Measurements from ENCODE around the gene APLP2. TPM values are rescaled to one million over a fixed set of nuclear protein-coding genes. Genes with fewer than 3 reads are reported as not detected.

The APLP2 gene
- total RNA-seq, 3 donors from 2014 or later (not counting 1 experiment from before 2014, with no cell fraction given) = 99.8 to 119 (median 116) TPM

DNA sequence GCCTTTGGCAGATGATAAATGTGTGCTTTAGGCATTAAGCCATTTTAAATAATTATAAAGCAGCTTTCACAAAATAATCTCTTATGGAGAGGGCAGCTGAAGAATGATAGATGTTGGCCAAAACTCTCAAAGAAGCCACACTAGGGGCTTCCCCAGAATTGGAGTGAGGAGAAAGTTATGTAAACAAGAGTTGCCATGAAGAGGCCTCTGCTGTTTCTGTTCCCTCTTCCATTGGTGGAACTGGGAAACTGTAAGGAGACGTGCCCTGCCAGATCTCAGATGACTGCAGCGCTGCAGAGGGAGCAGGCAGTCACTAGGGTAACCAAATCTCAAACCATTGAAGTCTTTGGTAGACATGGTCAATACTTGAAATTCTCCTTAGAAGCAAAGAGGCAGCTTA, 19.4 kb upstream of the APLP2 start:
- Histone ChIP-seq H3K9me3 (ENCODE audit: control insufficient read depth, insufficient read depth, low read length) (no peaks in the 10 kb centered on the region), H3K4me3 (ENCODE audit: low read length) (no peak overlapping the region), H3K4me1 (ENCODE audit: control insufficient read depth, insufficient read depth, low read length) (no peaks in the 10 kb centered on the region), H3K27me3 (ENCODE audit: control insufficient read depth, insufficient read depth, low read length) (no peaks in the 10 kb centered on the region), H3K36me3 (ENCODE audit: control insufficient read depth, insufficient read depth, low read length) (no peaks in the 10 kb centered on the region), H3K27ac (ENCODE audit: low read length) (no peak overlapping the region)
- WGBS (ENCODE audit: insufficient coverage) = 89% methylated on average over 2 of the region's 2 CpGs
- H3K36me3 Mint-ChIP-seq = no peaks in the 10 kb centered on the region
- ATAC-seq (no peak), DNase-seq (no peak)
- intact Hi-C loops (cut with micrococcal nuclease) = no loop called here
- H3K4me1 Mint-ChIP-seq = no peaks in the 10 kb centered on the region
- H3K27me3 Mint-ChIP-seq (ENCODE audit: low read depth in 2 of 2) = peaks cover 0 to 11% of the 10 kb centered on the region in 2 donors
- TF ChIP-seq, protein P1, sequence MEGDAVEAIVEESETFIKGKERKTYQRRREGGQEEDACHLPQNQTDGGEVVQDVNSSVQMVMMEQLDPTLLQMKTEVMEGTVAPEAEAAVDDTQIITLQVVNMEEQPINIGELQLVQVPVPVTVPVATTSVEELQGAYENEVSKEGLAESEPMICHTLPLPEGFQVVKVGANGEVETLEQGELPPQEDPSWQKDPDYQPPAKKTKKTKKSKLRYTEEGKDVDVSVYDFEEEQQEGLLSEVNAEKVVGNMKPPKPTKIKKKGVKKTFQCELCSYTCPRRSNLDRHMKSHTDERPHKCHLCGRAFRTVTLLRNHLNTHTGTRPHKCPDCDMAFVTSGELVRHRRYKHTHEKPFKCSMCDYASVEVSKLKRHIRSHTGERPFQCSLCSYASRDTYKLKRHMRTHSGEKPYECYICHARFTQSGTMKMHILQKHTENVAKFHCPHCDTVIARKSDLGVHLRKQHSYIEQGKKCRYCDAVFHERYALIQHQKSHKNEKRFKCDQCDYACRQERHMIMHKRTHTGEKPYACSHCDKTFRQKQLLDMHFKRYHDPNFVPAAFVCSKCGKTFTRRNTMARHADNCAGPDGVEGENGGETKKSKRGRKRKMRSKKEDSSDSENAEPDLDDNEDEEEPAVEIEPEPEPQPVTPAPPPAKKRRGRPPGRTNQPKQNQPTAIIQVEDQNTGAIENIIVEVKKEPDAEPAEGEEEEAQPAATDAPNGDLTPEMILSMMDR (IDR thresholded peaks at IDR 0.05) = no peak
- no peaks in the 10 kb centered on the region for H3K9me3 Mint-ChIP-seq
- no peak overlapping the region for H3K27ac Mint-ChIP-seq
- H3K4me3 Mint-ChIP-seq = no peak overlapping the region

DNA sequence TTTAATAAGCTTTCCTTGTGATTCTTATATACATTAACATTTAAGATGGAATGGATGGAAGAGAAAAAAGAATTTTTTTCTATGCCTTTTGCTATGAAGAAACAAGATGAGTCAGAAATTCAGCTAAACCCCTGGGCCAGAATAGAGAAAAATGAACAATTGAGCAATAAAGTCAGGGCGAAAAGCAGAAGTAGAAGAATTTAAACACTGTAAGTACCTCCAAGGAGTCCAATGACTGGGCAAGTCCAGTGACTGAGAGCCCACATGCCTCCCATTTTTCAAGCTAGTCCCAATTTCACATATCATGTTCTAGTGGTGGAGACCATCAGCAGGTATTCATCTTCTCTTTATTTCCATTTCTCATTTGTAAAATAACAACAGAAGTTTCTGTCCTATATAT, 18.6 kb upstream of the APLP2 start:
- Mint-ChIP-seq H3K27ac (no peak overlapping the region), H3K4me1 (no peaks in the 10 kb centered on the region), H3K4me3 (no peak overlapping the region), H3K36me3 (no peaks in the 10 kb centered on the region), H3K27me3 (ENCODE audit: low read depth in 2 of 2) (peaks cover 0 to 11% of the 10 kb centered on the region in 2 donors), H3K9me3 (no peaks in the 10 kb centered on the region)
- intact Hi-C loops (cut with micrococcal nuclease) = no loop called here
- no peaks in the 10 kb centered on the region for H3K36me3 ChIP-seq (ENCODE audit: control insufficient read depth, insufficient read depth, low read length)
- H3K4me1 ChIP-seq (ENCODE audit: control insufficient read depth, insufficient read depth, low read length) = no peaks in the 10 kb centered on the region
- 90% methylated on average over 1 of the region's 1 CpG for WGBS (ENCODE audit: insufficient coverage)
- DNase-seq (no peak), ATAC-seq (no peak)
- H3K27ac ChIP-seq (ENCODE audit: low read length) = peak overlapping the region; percentile 11
- TF ChIP-seq, protein P1 (IDR thresholded peaks at IDR 0.05) = no peak
- no peaks in the 10 kb centered on the region for H3K9me3 ChIP-seq (ENCODE audit: control insufficient read depth, insufficient read depth, low read length)
- H3K4me3 ChIP-seq (ENCODE audit: low read length) = no peak overlapping the region
- no peaks in the 10 kb centered on the region for H3K27me3 ChIP-seq (ENCODE audit: control insufficient read depth, insufficient read depth, low read length)

DNA sequence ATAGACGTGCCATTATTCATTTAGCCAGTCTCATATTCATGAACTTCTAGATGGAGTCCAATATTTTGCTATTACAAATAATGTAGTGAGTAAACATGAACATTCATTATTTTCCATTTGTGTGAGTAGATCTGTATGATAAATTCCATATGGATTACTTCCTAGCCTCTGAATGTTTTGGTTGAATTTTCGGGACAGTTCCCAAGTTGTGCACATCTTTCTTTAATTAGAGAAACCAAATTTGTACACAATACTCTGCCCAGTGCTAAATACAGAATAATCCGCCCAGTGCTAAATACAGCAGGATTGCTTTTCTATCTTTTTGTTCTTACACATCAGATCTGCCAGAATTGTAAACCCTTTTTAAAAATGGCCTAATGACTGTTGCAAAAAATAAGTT, 17.1 kb upstream of the APLP2 start:
- ATAC-seq = no peak
- Histone ChIP-seq H3K9me3 (ENCODE audit: control insufficient read depth, insufficient read depth, low read length) (no peaks in the 10 kb centered on the region), H3K27ac (ENCODE audit: low read length) (no peak overlapping the region), H3K4me3 (ENCODE audit: low read length) (no peak overlapping the region), H3K4me1 (ENCODE audit: control insufficient read depth, insufficient read depth, low read length) (no peaks in the 10 kb centered on the region), H3K27me3 (ENCODE audit: control insufficient read depth, insufficient read depth, low read length) (no peaks in the 10 kb centered on the region), H3K36me3 (ENCODE audit: control insufficient read depth, insufficient read depth, low read length) (no peaks in the 10 kb centered on the region)
- Mint-ChIP-seq H3K27ac (no peak overlapping the region), H3K4me3 (no peak overlapping the region), H3K27me3 (ENCODE audit: low read depth in 2 of 2) (peaks cover 3 to 11% of the 10 kb centered on the region in 2 donors), H3K9me3 (no peaks in the 10 kb centered on the region), H3K36me3 (no peaks in the 10 kb centered on the region), H3K4me1 (no peaks in the 10 kb centered on the region)
- intact Hi-C loops (cut with micrococcal nuclease) = no loop called here
- TF ChIP-seq, protein P1 (IDR thresholded peaks at IDR 0.05) = no peak
- 92% methylated on average over 2 of the region's 3 CpGs for WGBS (ENCODE audit: insufficient coverage)
- no peak for DNase-seq

DNA sequence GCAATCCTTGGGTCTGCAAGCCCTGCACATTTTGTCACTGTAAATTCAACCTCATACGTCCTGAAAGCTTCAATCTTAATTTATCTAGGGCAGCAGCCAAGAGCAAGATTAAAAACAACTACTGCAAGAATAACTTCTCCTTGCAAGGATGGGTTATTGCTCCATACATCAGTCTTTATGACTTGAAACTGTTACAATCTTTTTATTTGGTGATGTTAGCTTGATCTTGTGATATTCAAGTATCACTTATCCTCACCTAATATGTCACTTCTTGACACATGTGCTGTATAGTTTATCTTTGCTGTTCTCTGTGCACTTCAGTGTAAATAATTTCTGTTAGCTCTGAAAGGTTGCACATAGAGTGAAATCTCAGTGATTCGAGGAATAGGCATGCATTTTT, 14.7 kb upstream of the APLP2 start:
- WGBS (ENCODE audit: insufficient coverage) = 76% methylated on average over 2 of the region's 2 CpGs
- Histone ChIP-seq H3K4me3 (ENCODE audit: low read length) (no peak overlapping the region), H3K27ac (ENCODE audit: low read length) (no peak overlapping the region), H3K36me3 (ENCODE audit: control insufficient read depth, insufficient read depth, low read length) (no peaks in the 10 kb centered on the region), H3K9me3 (ENCODE audit: control insufficient read depth, insufficient read depth, low read length) (no peaks in the 10 kb centered on the region), H3K4me1 (ENCODE audit: control insufficient read depth, insufficient read depth, low read length) (no peaks in the 10 kb centered on the region), H3K27me3 (ENCODE audit: control insufficient read depth, insufficient read depth, low read length) (no peaks in the 10 kb centered on the region)
- H3K27me3 Mint-ChIP-seq (ENCODE audit: low read depth in 2 of 2) = peaks cover 3 to 14% of the 10 kb centered on the region in 2 donors
- H3K27ac Mint-ChIP-seq = no peak overlapping the region
- H3K4me1 Mint-ChIP-seq = no peaks in the 10 kb centered on the region
- intact Hi-C loops (cut with micrococcal nuclease) = no loop called here
- no peak overlapping the region for H3K4me3 Mint-ChIP-seq
- no peaks in the 10 kb centered on the region for H3K9me3 Mint-ChIP-seq
- ATAC-seq (no peak), DNase-seq (no peak)
- H3K36me3 Mint-ChIP-seq = no peaks in the 10 kb centered on the region
- TF ChIP-seq, protein P1 (IDR thresholded peaks at IDR 0.05) = no peak

Data from natural killer cell (primary cell).